Lower leg skin (tissue), 3 donors: ENCODE results near the gene BPIFA1.

Experiments
- CTCF ChIP-seq, 3 donors: fragments of 450-650 bp; IDR thresholded peaks; one replicate each; pipeline ENCODE4 v1.5.1; 2016; ENCODE audit warnings: antibody characterized with exemption in 3 of 3, mild to moderate bottlenecking in 3 of 3, moderate library complexity in 2 of 3
- POLR2A ChIP-seq, 2 donors: fragments of 450-650 bp; IDR thresholded peaks; one replicate each; pipeline ENCODE4 v1.6.1; 2016 to 2017; ENCODE audit warnings: antibody characterized with exemption in 2 of 2, mild to moderate bottlenecking in 1 of 2, moderate library complexity in 1 of 2

GRCh38 chr20:33236351-33236750 is 555 bp downstream of the BPIFA1 start:
- no peak for TF ChIP-seq CTCF (IDR thresholded peaks at IDR 0.05)
- no peak for TF ChIP-seq POLR2A (IDR thresholded peaks at IDR 0.05)
